ENCODE data around the gene L3MBTL4. TPM values are rescaled to one million over a fixed set of nuclear protein-coding genes. Genes with fewer than 3 reads are reported as not detected.

L3MBTL4 gene
- total RNA-seq, 1 donor from 2014 or later = not detected

GRCh38 chr18:6132751-6133368 is 281.9 kb downstream of the L3MBTL4 start:
- H3K27me3 ChIP-seq = no peaks in the 10 kb centered on the region
- H3K4me3 ChIP-seq = no peak overlapping the region
- intact Hi-C loops (cut with DNase I) = no loop called here
- H3K9me3 ChIP-seq = no peaks in the 10 kb centered on the region
- no peak overlapping the region for H3K27ac ChIP-seq
- no peaks in the 10 kb centered on the region for H3K36me3 ChIP-seq
- H3K4me1 ChIP-seq = no peaks in the 10 kb centered on the region
- DNase-seq (ENCODE audit: low spot score in 2 of 2) = no peak
- TF ChIP-seq CTCF (IDR thresholded peaks at IDR 0.05) = no peak

- Histone ChIP-seq H3K4me1 (no peaks in the 10 kb centered on the region), H3K27me3 (no peaks in the 10 kb centered on the region), H3K27ac (no peak overlapping the region), H3K36me3 (no peaks in the 10 kb centered on the region), H3K9me3 (no peaks in the 10 kb centered on the region), H3K4me3 (no peak overlapping the region)
- no peak for DNase-seq (ENCODE audit: low spot score in 2 of 2)
- intact Hi-C loops (cut with DNase I) = no loop called here
- TF ChIP-seq CTCF (IDR thresholded peaks at IDR 0.05) = no peak
Observed at GRCh38 chr18:6120820-6121279, 293.9 kb downstream of the L3MBTL4 start.

GRCh38 chr18:6119761-6120160 is 294.9 kb downstream of the L3MBTL4 start:
- Histone ChIP-seq H3K36me3 (no peaks in the 10 kb centered on the region), H3K9me3 (no peaks in the 10 kb centered on the region), H3K4me1 (no peaks in the 10 kb centered on the region), H3K27ac (no peak overlapping the region), H3K27me3 (no peaks in the 10 kb centered on the region), H3K4me3 (no peak overlapping the region)
- TF ChIP-seq CTCF (IDR thresholded peaks at IDR 0.05) = no peak
- DNase-seq (ENCODE audit: low spot score in 2 of 2) = no peak
- intact Hi-C loops (cut with DNase I) = no loop called here

GRCh38 chr18:6118080-6118479 is 296.6 kb downstream of the L3MBTL4 start:
- Histone ChIP-seq H3K9me3 (no peaks in the 10 kb centered on the region), H3K27ac (no peak overlapping the region), H3K36me3 (no peaks in the 10 kb centered on the region), H3K4me1 (no peaks in the 10 kb centered on the region), H3K27me3 (no peaks in the 10 kb centered on the region), H3K4me3 (no peak overlapping the region)
- no peak for DNase-seq (ENCODE audit: low spot score in 2 of 2)
- intact Hi-C loops (cut with DNase I) = no loop called here
- TF ChIP-seq CTCF (IDR thresholded peaks at IDR 0.05) = no peak

GRCh38 chr18:6115710-6116109 is 299.0 kb downstream of the L3MBTL4 start:
- H3K9me3 ChIP-seq = no peaks in the 10 kb centered on the region
- no peaks in the 10 kb centered on the region for H3K36me3 ChIP-seq
- no peaks in the 10 kb centered on the region for H3K4me1 ChIP-seq
- intact Hi-C loops (cut with DNase I) = no loop called here
- no peak for DNase-seq (ENCODE audit: low spot score in 2 of 2)
- H3K27ac ChIP-seq = no peak overlapping the region
- no peak overlapping the region for H3K4me3 ChIP-seq
- TF ChIP-seq CTCF (IDR thresholded peaks at IDR 0.05) = no peak
- no peaks in the 10 kb centered on the region for H3K27me3 ChIP-seq

- no peak for TF ChIP-seq CTCF (IDR thresholded peaks at IDR 0.05)
- H3K27ac ChIP-seq = no peak overlapping the region
- H3K36me3 ChIP-seq = no peaks in the 10 kb centered on the region
- H3K4me1 ChIP-seq = no peaks in the 10 kb centered on the region
- no peaks in the 10 kb centered on the region for H3K27me3 ChIP-seq
- no peaks in the 10 kb centered on the region for H3K9me3 ChIP-seq
- no peak overlapping the region for H3K4me3 ChIP-seq
- intact Hi-C loops (cut with DNase I) = no loop called here
- DNase-seq (ENCODE audit: low spot score in 2 of 2) = no peak
Observed at GRCh38 chr18:6113650-6114049, 301.1 kb downstream of the L3MBTL4 start.

Measured in ascending aorta (tissue), 2 donors.